GM19240 (cell line): ENCODE data around the gene TXNRD2.

Experiments
- DNase-seq: peaks from one replicate; pipeline ENCODE4 v3.0.0; 2011; ENCODE audit warnings: low spot score; ENCODE audit not compliant: insufficient read length

The TXNRD2 gene

GRCh38 chr22:19865141-19865829 is 76.3 kb downstream of the TXNRD2 start:
- DNase-seq, result no peak

DNA sequence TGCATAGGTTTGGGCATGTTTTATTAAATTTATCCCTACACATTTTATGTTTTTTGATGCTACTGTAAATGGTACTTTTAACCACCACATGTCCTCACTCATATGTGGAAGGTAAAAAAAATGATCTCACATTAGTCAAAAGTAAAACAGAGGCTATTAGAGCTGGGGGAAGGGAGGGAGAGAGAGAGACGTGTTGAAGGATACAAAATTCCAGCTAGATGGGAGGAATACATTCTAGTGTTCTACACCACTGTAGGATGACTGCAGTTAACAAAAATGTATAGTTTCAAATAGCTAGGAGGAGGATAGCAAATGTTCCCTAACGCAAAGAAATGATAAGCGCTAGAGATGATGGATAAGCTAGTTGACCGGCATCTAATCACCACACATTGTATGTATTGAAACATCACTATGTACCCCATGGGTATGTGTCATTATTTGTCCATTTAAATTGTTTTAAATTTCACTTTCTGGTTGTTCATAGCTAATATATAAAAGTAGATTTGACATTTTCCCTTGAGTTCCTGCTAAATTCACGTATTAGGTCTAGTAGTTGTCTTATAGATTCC is 77.0 kb downstream of the TXNRD2 start:
- DNase-seq, result no peak

DNA sequence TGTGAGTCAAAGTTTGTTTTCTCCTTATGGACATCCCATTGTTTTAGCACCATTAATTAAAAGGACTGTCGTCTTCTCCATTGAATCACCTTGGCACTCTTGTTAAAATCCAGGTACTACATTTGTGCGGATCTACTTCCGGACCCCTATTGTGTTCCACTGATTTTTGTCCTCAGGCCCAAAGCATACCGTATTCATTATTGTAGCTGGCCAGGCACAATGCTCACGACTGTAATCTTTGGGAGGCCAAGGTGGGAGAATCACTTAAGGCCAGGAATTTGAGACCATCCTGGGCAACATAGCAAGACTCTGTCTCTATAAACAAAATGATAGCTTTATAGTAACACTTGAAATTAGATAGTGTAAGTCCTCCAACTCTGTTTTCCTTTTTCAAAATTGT is 78.0 kb downstream of the TXNRD2 start:
- no peak for DNase-seq

- DNase-seq, result no peak
Measured at GRCh38 chr22:19862619-19863246, 78.9 kb downstream of the TXNRD2 start.

DNA sequence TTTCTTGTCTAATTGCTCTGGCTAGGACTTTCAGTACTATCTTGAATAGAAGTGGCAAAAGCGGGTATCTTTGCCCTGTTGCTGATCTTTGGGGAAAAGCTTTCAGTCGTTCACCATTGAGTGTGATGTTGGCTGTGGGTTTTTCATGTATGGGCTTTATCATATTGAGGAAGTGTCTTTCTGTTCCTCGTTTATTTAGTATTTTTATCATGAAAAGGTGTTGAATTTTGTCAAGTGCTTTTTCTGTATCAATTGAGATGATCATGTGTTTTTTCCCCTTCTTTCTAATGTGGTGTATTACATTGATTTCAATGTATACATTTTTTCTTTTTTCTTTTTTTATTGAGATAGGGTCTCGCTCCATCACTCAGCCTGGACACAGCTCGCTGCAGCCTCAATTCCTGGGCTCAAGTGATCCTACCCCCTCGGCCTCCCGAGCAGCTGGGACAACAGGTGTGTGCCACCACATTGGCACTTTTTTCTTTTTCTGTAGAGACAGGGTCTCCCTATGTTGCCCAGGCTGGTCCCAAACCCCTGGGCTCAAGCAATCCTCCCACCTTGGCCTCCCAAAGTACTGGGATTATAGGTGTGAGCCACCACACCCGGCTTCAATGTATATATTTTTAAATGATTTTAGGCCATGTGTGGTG is 81.6 kb downstream of the TXNRD2 start:
- DNase-seq, result no peak

DNA sequence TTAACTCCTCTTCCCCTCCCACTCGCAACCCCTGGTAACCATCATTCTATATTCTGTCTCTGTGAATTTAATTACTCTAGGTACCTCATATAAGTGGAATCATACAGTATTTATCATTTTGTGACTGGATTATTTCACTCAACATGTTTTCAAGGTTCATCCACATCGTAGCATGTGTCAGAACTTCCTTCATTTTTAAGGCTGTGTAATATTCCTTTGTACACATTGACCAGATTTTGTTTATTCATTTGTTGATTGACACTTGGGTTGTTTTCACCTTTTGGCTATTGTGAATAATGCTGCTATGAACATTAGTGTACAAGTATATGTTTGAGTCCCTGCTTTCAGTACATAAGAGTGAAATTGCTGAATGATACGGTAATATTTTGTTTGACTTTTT is 84.2 kb downstream of the TXNRD2 start:
- DNase-seq, result no peak

GRCh38 chr22:19855504-19856409 is 85.9 kb downstream of the TXNRD2 start:
- peak; percentile 53 for DNase-seq

- peak; percentile 90 for DNase-seq
Measured at GRCh38 chr22:19854778-19855503, 86.7 kb downstream of the TXNRD2 start, which contains the start of the genes GNB1L and RTL10. Gene GNB1L, minus strand, starts transcription at chr22:19854874. Its CDS starts 33,519 bp downstream, at chr22:19821355. Gene RTL10, minus strand, starts transcription at chr22:19854874. Its CDS starts 2,613 bp downstream, at chr22:19852261.

GRCh38 chr22:19853879-19854777 is 87.5 kb downstream of the TXNRD2 start:
- no peak for DNase-seq

DNA sequence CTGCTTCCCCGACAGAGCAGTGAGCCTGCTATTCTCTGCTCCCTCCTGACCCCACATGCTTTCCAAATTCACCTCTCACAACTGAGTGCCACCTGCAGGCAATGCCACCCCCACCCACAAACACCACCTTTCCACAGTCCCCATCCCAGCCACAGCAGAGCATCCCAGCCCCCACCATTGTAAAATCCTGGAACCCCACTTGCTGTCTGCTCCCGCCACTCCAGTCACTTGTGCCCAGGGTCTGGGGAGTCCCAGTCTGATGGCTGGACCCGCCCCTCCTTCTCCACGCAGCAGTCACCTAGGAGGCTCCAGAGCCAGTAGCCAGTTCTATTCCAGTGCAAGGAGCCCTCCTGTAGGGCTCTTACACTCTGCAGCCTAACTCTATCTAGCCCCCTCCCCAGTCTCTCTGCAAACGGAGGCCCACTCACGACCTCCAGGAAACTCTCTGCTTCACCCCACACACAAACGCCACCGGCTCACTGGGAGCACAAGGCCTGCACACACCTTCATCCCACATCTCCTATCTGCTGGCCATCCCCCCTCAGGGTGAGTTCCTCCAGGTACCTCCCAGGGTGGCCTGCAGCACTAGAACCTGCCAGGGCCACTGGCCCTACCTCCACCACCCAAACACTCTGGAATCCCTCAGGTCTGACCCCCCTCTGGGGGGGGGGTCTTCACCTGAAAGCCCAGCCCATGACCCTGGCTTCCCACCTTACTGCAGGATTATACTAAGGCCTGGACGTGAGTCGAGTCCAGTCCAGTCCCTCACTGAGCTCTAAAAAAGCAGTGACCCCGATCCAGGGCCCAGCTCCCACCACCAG is 88.3 kb downstream of the TXNRD2 start:
- no peak for DNase-seq

- no peak for DNase-seq
Measured at GRCh38 chr22:19852177-19852781, 89.3 kb downstream of the TXNRD2 start.

- DNase-seq, result no peak
Measured at GRCh38 chr22:19851291-19852176, 90.1 kb downstream of the TXNRD2 start.

GRCh38 chr22:19850763-19851109 is 90.9 kb downstream of the TXNRD2 start:
- DNase-seq, result no peak

DNA sequence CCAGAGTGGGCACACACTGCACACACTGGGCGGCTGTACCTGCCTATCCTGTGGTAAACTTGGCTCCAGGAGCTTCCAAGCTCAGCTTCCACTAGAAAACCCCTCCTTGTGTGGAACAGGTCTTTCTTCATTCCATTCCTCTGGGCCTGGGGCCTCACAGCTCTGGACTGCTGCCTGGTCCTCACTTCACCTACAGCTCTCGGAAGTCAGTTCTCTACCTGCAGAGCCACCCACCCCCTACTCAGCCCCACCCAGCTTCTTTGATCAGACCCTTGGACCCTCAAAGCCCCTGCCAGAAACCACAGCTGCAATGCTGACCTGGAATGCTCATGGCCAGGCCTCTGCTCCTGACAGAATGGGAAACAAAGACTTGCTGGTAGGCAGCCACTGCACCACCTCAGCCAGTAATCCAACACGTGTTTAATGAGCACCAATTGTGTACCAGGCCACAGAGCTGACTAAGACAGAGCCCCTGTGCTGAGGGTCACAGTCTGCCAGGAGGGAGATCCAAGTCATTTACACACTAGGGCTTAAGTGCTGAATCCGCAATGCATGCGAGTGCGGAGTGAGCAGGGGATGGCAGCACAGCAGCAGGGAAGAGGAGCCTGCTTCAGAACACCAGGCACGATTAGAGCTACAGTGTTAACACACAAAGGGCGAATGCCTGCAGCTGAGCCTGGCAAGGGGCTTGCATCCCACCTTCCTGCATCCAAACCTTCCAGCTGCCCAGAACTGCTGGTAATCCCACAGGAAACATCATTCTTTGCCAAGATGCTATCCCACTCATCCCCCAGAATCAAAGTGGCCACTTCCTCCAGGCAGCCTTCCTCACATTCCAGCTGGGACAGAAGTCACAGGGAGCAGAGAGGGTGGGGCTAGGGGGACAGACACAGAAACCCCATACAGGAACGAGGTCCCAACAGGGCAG is 91.5 kb downstream of the TXNRD2 start:
- DNase-seq, result no peak

- DNase-seq, result no peak
Measured at GRCh38 chr22:19848298-19849224, 93.1 kb downstream of the TXNRD2 start.
